ENCODE data around the gene SH3RF2.

GRCh38 chr5:145978171-145978570 is 41.8 kb downstream of the SH3RF2 start:
- TF ChIP-seq CTCF (IDR thresholded peaks at IDR 0.05; ENCODE audit: low read depth, low read length, missing input control) (no peak), RAD21 (IDR thresholded peaks at IDR 0.05) (no peak), GABPA (IDR thresholded peaks at IDR 0.05 in 1 of 2, conservative IDR thresholded peaks at IDR 0.05 in 1 of 2) (no peak), YY1 (IDR thresholded peaks at IDR 0.05) (no peak), REST (IDR thresholded peaks at IDR 0.05) (no peak), EGR1 (IDR thresholded peaks at IDR 0.05; ENCODE audit: low read depth in 2 of 2) (no peak), TAF1 (conservative IDR thresholded peaks at IDR 0.05) (no peak), ATF3 (IDR thresholded peaks at IDR 0.05) (no peak)

Data from liver (tissue), 3 donors.